Activated CD4-positive, alpha-beta T cell treated with anti-CD3 and anti-CD28 coated beads for 36 hours (primary cell): ENCODE results near the gene ANAPC4. TPM values are rescaled to one million over a fixed set of nuclear protein-coding genes. Genes with fewer than 3 reads are reported as not detected.

ENCODE experiments used
- ATAC-seq: fragments of 200-7000 bp; cut with Tn5 transposase; one replicate; pipeline ENCODE4 v1.10.0; 2021; ENCODE audit warnings: mild to moderate bottlenecking, moderate library complexity
- CTCF ChIA-PET: fragments of 350-600 bp; sonication (Branson Sonifier 250); formaldehyde crosslinking; loops from one replicate; lab custom pipeline; 2021; ENCODE audit warnings: antibody characterized with exemption; lab: Charles Lee
- POLR2A ChIA-PET: fragments of 350-600 bp; sonication (Branson Sonifier 250); formaldehyde crosslinking; loops from one replicate; lab custom pipeline; 2021; ENCODE audit warnings: antibody characterized with exemption, inconsistent platforms; lab: Charles Lee
- DNase-seq: peaks from one replicate; pipeline ENCODE4 v3.0.0-alpha.2; 2020
- H3K27ac Mint-ChIP-seq: one replicate; pipeline ENCODE4 v1.8.0; 2021; ENCODE audit warnings: mixed read lengths
- H3K27me3 Mint-ChIP-seq: one replicate; pipeline ENCODE4 v1.8.0; 2021; ENCODE audit warnings: mixed read lengths
- H3K36me3 Mint-ChIP-seq: one replicate; pipeline ENCODE4 v1.8.0; 2021; ENCODE audit warnings: low read depth, mixed read lengths
- H3K4me1 Mint-ChIP-seq: one replicate; pipeline ENCODE4 v1.8.0; 2021; ENCODE audit warnings: mixed read lengths
- H3K4me3 Mint-ChIP-seq: one replicate; pipeline ENCODE4 v1.8.0; 2021; ENCODE audit warnings: mild to moderate bottlenecking, moderate library complexity, mixed read lengths
- H3K9me3 Mint-ChIP-seq: one replicate; pipeline ENCODE4 v1.8.0; 2021; ENCODE audit warnings: low read depth, mixed read lengths
- intact Hi-C, 2 experiments: fragments of 100-400 bp; cut with DNase I in 1 of 2; cut with micrococcal nuclease in 1 of 2; formaldehyde crosslinking; loops; one replicate each; pipeline versions ENCODE4 v1.14.2 to v1.15.1; 2022 to 2024; cut with DNase I, micrococcal nuclease
- total RNA-seq, 2 experiments: library from RNA; stranded (reverse); gene quantifications; one replicate each; pipeline ENCODE4 v1.2.3, GENCODE V29; 2021

The ANAPC4 gene
- total RNA-seq, 2 experiments from 2014 or later, result 19.2 to 31.2 TPM

GRCh38 chr4:25449688-25450087, 72.6 kb downstream of the ANAPC4 start:
- Mint-ChIP-seq H3K36me3 (no peaks in the 10 kb centered on the region), H3K27me3 (no peaks in the 10 kb centered on the region), H3K27ac (no peak overlapping the region), H3K9me3 (no peaks in the 10 kb centered on the region), H3K4me1 (peaks cover 5% of the 10 kb centered on the region), H3K4me3 (no peak overlapping the region)
- peak; percentile 10 for DNase-seq
- CTCF ChIA-PET, result no interaction called here
- ATAC-seq, result peak; percentile 59
- POLR2A ChIA-PET, result no interaction called here
- intact Hi-C loops, result no loop called here

DNA sequence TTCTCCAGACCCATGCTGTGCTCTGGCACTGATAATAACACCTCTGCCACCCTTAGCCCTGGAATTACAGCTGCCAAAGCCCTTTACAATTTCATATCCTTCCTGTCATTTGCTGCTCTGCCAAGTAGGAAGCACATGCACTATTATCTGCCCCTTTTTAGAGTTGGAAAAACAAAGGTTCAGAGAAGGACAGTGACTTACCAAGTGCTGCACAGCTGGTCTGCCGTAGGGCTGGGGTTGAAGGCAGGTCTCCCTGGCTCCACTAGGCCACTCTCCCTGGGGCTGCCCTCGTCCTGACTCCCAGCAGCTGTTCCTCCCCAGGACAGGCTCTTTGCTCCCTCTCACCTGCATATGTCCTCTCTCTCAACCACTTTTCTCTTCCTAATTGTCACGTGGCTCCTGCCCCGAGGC, 73.4 kb downstream of the ANAPC4 start:
- Mint-ChIP-seq H3K27ac (no peak overlapping the region), H3K36me3 (no peaks in the 10 kb centered on the region), H3K4me3 (no peak overlapping the region), H3K9me3 (no peaks in the 10 kb centered on the region), H3K27me3 (no peaks in the 10 kb centered on the region), H3K4me1 (peaks cover 5% of the 10 kb centered on the region)
- ChIA-PET CTCF (no interaction called here), POLR2A (no interaction called here)
- ATAC-seq (no peak), DNase-seq (no peak)
- intact Hi-C loops, result no loop called here

DNA sequence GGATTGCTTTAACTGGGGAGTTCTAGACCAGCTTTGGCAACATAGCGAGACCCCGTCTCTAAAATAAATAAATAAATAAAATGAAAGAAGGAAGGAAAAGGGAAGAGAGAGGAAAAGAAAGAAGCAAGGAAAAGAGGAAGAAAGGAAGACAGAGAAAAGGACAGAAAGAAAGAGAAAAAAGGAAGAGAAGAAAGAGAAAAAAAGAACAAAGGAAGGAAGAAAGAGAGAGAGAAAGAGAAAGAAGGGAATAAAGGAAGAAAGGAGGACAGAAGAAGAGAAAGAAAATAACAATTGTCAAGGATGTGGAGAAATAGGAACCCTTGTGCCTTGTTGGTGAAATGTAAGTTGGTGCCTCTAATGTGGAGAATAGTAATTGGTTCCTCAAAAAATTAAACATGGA, 74.6 kb downstream of the ANAPC4 start:
- H3K9me3 Mint-ChIP-seq, result no peaks in the 10 kb centered on the region
- intact Hi-C loops, result no loop called here
- POLR2A ChIA-PET, result no interaction called here
- H3K4me1 Mint-ChIP-seq, result peaks cover 5% of the 10 kb centered on the region
- H3K27me3 Mint-ChIP-seq, result no peaks in the 10 kb centered on the region
- H3K27ac Mint-ChIP-seq, result no peak overlapping the region
- ATAC-seq (no peak), DNase-seq (no peak)
- no peaks in the 10 kb centered on the region for H3K36me3 Mint-ChIP-seq
- H3K4me3 Mint-ChIP-seq, result no peak overlapping the region
- CTCF ChIA-PET, result no interaction called here

DNA sequence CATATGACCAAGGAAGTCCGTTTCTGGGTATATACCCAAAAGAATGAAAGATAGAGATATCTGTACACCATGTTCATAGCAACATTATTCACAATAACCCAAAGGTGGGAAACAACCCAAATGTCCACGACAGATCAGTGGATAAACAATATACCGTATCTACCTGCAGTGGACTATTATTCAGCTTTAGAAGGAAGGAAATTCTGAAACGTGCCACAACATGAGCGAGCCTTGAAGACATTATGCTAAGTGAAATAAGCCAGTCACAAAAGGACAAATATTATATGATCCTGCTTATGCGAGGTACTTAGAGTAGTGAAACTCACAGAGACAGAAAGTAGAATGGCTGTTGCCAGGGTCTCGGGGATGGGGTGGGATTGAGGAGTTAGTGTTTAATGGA, 75.0 kb downstream of the ANAPC4 start:
- H3K27ac Mint-ChIP-seq, result no peak overlapping the region
- POLR2A ChIA-PET, result no interaction called here
- ATAC-seq, result no peak
- H3K36me3 Mint-ChIP-seq, result no peaks in the 10 kb centered on the region
- H3K9me3 Mint-ChIP-seq, result no peaks in the 10 kb centered on the region
- CTCF ChIA-PET, result no interaction called here
- H3K4me1 Mint-ChIP-seq, result peaks cover 5% of the 10 kb centered on the region
- H3K27me3 Mint-ChIP-seq, result no peaks in the 10 kb centered on the region
- no peak for DNase-seq
- intact Hi-C loops, result no loop called here
- no peak overlapping the region for H3K4me3 Mint-ChIP-seq

DNA sequence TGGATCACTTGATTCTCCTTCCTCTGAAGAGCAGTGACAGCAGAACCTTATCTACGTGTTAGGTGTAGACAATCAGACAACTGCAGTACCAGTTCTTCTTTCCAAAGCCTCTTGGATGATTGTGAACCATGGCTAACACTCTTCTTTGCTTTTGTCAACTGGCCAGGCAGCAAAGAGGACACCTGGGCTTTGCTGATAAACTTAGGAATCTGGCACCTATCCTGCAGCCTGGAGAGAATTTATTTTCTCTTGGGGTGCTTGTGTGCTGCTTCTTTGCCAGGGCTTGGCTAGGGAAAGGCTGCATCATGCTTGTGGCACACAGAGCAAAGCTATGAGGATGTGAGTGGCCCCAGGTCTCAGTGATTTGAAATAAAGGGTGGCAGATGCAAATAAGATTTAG, 77.4 kb downstream of the ANAPC4 start:
- Mint-ChIP-seq H3K9me3 (no peaks in the 10 kb centered on the region), H3K27me3 (no peaks in the 10 kb centered on the region), H3K27ac (no peak overlapping the region), H3K4me1 (peaks cover 5% of the 10 kb centered on the region), H3K36me3 (no peaks in the 10 kb centered on the region), H3K4me3 (no peak overlapping the region)
- DNase-seq, result no peak
- no peak for ATAC-seq
- ChIA-PET POLR2A (no interaction called here), CTCF (interaction anchor here (0.7 kb wide), 1 partner anchor 13 kb away, joined by 3 read pairs; no protein-coding TSS in a partner anchor)
- intact Hi-C loops, result no loop called here

DNA sequence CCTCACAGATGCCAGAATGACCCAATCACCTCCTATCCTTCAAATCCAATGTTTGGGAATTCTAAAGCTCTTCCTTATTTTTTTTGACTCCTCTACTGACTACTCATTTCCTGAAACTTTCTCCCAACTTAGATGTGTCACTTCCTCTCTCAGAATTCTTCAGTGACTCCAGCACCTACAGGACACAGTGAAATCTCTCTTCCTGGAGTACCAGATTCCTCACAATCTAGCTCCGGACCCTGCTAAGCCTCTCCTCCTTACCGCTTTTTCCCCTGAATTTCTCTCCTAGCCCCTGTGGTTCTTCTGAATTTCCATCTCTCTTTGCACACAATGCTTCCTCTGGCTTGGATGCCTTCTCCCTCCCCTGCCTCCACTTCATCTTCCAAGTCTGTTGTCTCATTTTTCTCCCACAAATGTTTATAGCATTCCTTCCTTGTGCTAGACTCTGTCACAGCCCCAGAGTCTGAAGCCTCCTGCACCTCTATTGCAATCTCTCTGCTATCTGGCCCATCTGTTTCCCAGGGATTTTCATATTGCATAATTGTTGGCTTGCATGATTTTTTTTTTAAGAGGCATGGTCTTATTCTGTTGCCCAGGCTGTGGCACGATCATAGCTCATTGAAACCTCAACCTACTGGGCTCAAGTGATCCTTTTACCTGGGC, 80.1 kb downstream of the ANAPC4 start:
- no peaks in the 10 kb centered on the region for H3K36me3 Mint-ChIP-seq
- CTCF ChIA-PET, result interaction anchor here (1.1 kb wide), 1 partner anchor 17 kb away, joined by 3 read pairs; no protein-coding TSS in a partner anchor
- no peaks in the 10 kb centered on the region for H3K4me1 Mint-ChIP-seq
- POLR2A ChIA-PET, result no interaction called here
- H3K4me3 Mint-ChIP-seq, result no peak overlapping the region
- no peak for ATAC-seq
- no peaks in the 10 kb centered on the region for H3K27me3 Mint-ChIP-seq
- intact Hi-C loops, result no loop called here
- no peaks in the 10 kb centered on the region for H3K9me3 Mint-ChIP-seq
- DNase-seq, result no peak
- H3K27ac Mint-ChIP-seq, result no peak overlapping the region

DNA sequence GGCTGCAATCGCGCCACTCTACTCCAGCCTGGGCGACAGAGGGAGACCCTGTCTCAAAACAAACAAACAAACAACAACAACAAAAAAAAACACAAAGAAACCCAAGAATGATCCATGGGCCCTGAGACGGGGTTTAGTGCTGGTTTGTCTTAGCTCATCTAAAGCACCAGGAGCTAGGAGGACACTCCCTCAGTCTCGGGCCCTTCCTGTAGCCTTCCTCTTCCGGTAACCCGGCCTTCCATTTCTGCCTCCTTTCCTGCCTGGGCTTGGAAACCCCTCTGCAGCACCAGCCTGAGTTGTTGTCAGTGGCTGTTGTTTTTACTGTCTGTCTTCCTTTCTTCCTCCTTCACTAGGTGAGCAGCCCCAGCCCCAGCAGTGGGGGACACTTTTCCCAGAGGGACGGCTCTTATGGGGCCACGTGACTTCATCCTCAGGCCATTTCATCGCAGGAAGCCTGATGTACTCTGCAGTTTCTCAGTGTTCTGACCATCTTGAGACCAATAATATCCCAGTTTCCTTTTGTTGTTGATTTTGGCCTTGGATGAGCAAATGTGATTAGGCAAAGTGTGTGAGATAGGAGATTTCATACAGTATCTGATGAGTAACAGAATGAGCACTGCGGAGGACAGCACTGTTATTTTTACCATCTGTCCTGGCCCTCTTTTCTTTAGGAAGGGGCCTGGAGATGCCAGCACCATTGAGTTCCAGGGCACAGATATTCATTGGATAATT, 90.1 kb downstream of the ANAPC4 start:
- DNase-seq (no peak), ATAC-seq (no peak)
- Mint-ChIP-seq H3K4me3 (no peak overlapping the region), H3K27ac (no peak overlapping the region), H3K4me1 (no peaks in the 10 kb centered on the region), H3K36me3 (peaks cover 3% of the 10 kb centered on the region), H3K9me3 (peaks cover 4% of the 10 kb centered on the region), H3K27me3 (peaks cover 2% of the 10 kb centered on the region)
- intact Hi-C loops, result no loop called here
- ChIA-PET POLR2A (no interaction called here), CTCF (no interaction called here)

DNA sequence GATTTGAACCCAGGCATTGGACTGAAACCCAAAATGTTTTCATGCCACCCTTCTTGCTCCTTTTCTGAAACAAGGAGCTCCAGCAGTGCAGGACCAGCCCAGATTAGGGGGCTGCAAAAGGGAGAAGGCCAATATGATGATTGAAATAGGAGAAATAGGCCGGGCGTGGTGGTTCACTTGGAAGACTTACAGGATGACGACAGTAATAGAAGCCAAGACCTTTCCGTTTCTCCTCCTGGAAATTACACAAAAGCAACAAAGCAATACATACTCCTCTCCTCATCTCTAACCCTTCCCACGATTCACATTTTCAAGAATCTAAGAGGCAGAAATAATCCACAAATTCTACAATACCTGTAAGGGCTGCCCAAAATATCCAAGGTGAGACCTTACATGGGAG, 90.8 kb downstream of the ANAPC4 start:
- H3K27ac Mint-ChIP-seq, result no peak overlapping the region
- peaks cover 2% of the 10 kb centered on the region for H3K27me3 Mint-ChIP-seq
- no peaks in the 10 kb centered on the region for H3K4me1 Mint-ChIP-seq
- intact Hi-C loops, result no loop called here
- ChIA-PET POLR2A (no interaction called here), CTCF (interaction anchor here (0.6 to 0.7 kb wide), 2 partner anchors 233 to 1040 kb away, joined by 3 read pairs; no protein-coding TSS in a partner anchor)
- peaks cover 3% of the 10 kb centered on the region for H3K36me3 Mint-ChIP-seq
- no peak overlapping the region for H3K4me3 Mint-ChIP-seq
- no peak for DNase-seq
- no peak for ATAC-seq
- H3K9me3 Mint-ChIP-seq, result peaks cover 4% of the 10 kb centered on the region

Other genes with a start within 250 kb of the ANAPC4 start
- gene SEPSECS, start 216.8 kb upstream of the ANAPC4 start, total RNA-seq, result 10 to 100 TPM; 10.4 to 15.4 TPM
- gene PI4K2B, start 143.2 kb upstream of the ANAPC4 start, total RNA-seq, result 10 to 100 TPM; 21.2 to 38.4 TPM
- gene ZCCHC4, start 64.5 kb upstream of the ANAPC4 start, total RNA-seq, result 10 to 100 TPM; 11.7 to 12.3 TPM